ENCODE results near the gene OR8K3. TPM values are rescaled to one million over a fixed set of nuclear protein-coding genes. Genes with fewer than 3 reads are reported as not detected.

OR8K3 gene
- total and polyA plus RNA-seq, 2 of the 4 experiments (the other 2 are of a cell fraction): not detected

DNA sequence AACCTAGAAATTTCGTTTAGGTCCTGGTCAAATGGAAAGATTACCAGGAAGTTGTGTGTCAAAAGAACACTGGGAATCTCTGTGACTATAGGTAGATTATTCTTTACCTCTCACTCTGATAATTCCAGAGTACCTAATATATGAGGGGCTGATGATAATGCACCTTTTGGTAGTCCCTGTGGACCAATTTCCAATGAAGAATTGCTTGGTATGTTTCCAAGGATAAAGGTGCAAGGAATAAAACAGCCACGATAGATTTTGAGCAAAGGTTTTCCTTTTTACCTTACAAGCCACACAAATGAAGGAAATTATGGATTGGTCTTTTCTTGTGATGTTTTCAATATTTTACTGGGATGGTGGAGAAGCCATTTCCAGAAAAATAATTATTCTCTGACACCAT, 22.8 kb upstream of the OR8K3 start, which contains the start of gene OR8H1:
Gene OR8H1, minus strand, starts transcription at position 101 of the 400 bp plus-strand sequence. CDS start 1,192 bp downstream, outside the sequence.
- intact Hi-C loops (cut with micrococcal nuclease): no loop called here
- H3K18ac ChIP-seq (ENCODE audit: low read depth, low read length): no peak within 1 kb of the TSS
- dilution Hi-C loops (cut with HindIII; ENCODE audit: low sequenced_read_pairs, unreplicated experiment): no loop called here
- H3K4me3 ChIP-seq (ENCODE audit: insufficient read depth, low read depth, low read length): no peak within 1 kb of the TSS
- TF ChIP-seq CEBPB (IDR thresholded peaks at IDR 0.05; ENCODE audit: low read depth, low read length) (no peak), MAFK (IDR thresholded peaks at IDR 0.05; ENCODE audit: low read depth, low read length) (no peak), MAZ (IDR thresholded peaks at IDR 0.05; ENCODE audit: borderline replicate concordance, low read depth, low read length) (no peak), RCOR1 (IDR thresholded peaks at IDR 0.05; ENCODE audit: insufficient replicate concordance, low read length) (no peak), CHD1 (IDR thresholded peaks at IDR 0.05; ENCODE audit: low read depth, low read length) (no peak), MXI1 (IDR thresholded peaks at IDR 0.05; ENCODE audit: borderline replicate concordance, low read depth, low read length) (no peak), FOS (IDR thresholded peaks at IDR 0.05; ENCODE audit: low read depth, low read length) (no peak), BHLHE40 (IDR thresholded peaks at IDR 0.05; ENCODE audit: low read depth, low read length) (no peak), RFX5 (IDR thresholded peaks at IDR 0.05; ENCODE audit: low read depth, low read length) (no peak), POLR2A (IDR thresholded peaks at IDR 0.05; ENCODE audit: low read depth, low read length) (no peak), SMC3 (IDR thresholded peaks at IDR 0.05; ENCODE audit: low read depth, low read length) (no peak)
- TF ChIP-seq, protein P1, sequence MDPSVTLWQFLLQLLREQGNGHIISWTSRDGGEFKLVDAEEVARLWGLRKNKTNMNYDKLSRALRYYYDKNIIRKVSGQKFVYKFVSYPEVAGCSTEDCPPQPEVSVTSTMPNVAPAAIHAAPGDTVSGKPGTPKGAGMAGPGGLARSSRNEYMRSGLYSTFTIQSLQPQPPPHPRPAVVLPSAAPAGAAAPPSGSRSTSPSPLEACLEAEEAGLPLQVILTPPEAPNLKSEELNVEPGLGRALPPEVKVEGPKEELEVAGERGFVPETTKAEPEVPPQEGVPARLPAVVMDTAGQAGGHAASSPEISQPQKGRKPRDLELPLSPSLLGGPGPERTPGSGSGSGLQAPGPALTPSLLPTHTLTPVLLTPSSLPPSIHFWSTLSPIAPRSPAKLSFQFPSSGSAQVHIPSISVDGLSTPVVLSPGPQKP (IDR thresholded peaks at IDR 0.05; ENCODE audit: borderline replicate concordance, low read depth, low read length): no peak
- TF ChIP-seq, protein P2, sequence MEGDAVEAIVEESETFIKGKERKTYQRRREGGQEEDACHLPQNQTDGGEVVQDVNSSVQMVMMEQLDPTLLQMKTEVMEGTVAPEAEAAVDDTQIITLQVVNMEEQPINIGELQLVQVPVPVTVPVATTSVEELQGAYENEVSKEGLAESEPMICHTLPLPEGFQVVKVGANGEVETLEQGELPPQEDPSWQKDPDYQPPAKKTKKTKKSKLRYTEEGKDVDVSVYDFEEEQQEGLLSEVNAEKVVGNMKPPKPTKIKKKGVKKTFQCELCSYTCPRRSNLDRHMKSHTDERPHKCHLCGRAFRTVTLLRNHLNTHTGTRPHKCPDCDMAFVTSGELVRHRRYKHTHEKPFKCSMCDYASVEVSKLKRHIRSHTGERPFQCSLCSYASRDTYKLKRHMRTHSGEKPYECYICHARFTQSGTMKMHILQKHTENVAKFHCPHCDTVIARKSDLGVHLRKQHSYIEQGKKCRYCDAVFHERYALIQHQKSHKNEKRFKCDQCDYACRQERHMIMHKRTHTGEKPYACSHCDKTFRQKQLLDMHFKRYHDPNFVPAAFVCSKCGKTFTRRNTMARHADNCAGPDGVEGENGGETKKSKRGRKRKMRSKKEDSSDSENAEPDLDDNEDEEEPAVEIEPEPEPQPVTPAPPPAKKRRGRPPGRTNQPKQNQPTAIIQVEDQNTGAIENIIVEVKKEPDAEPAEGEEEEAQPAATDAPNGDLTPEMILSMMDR (conservative IDR thresholded peaks at IDR 0.05; ENCODE audit: low read depth, low read length): no peak
- H3K4me1 ChIP-seq (ENCODE audit: control insufficient read depth, insufficient read depth, low read length): no peaks in the 10 kb centered on the region
- no peak within 1 kb of the TSS for H3K4ac ChIP-seq (ENCODE audit: low read depth, low read length)
- H3K9me1 ChIP-seq (ENCODE audit: insufficient read depth, low read length): no peaks in the 10 kb centered on the region
- H2AK9ac ChIP-seq (replicated peaks; ENCODE audit: low read depth, low read length, poor library complexity): no peak within 1 kb of the TSS
- H2BK20ac ChIP-seq (ENCODE audit: low read depth, low read length): no peak within 1 kb of the TSS
- H4K91ac ChIP-seq (ENCODE audit: insufficient read depth, low read depth, low read length): no peak within 1 kb of the TSS
- H4K8ac ChIP-seq (ENCODE audit: low read depth in 2 of 2, low read length in 2 of 2): no peak within 1 kb of the TSS
- BruUV-seq (replicated peaks): no TSS peak
- ChIA-PET POLR2A (ENCODE audit: unreplicated experiment) (no interaction called here), CTCF (no interaction called here)
- no CpG with 5 or more reads among the region's 2 CpGs for WGBS, 2 experiments (ENCODE audit: extremely low coverage in 2 of 2, insufficient read length in 1 of 2)
- H3K36me3 ChIP-seq (ENCODE audit: control insufficient read depth, insufficient read depth, low read length): no peaks in the 10 kb centered on the region
- H4K20me1 ChIP-seq (ENCODE audit: insufficient read depth, low read length): no peaks in the 10 kb centered on the region
- no peak within 1 kb of the TSS for H2BK5ac ChIP-seq (ENCODE audit: low read depth, low read length, poor library complexity, severe bottlenecking)
- no peak within 1 kb of the TSS for H3K27ac ChIP-seq (ENCODE audit: insufficient read depth, low read length)
- no peaks in the 10 kb centered on the region for H3K79me1 ChIP-seq (ENCODE audit: low read depth in 1 of 2, low read length in 2 of 2)
- peaks cover 6% of the 10 kb centered on the region for H3K9me3 ChIP-seq (ENCODE audit: control insufficient read depth, insufficient read depth, low read length)
- no peak within 1 kb of the TSS for H4K5ac ChIP-seq (ENCODE audit: low read depth, low read length)
- H3K27me3 ChIP-seq (ENCODE audit: control insufficient read depth, insufficient read depth, low read length): no peaks in the 10 kb centered on the region
- no peak within 1 kb of the TSS for H2AK5ac ChIP-seq (ENCODE audit: low read depth, low read length)
- H2BK120ac ChIP-seq (ENCODE audit: low read depth, low read length): no peak within 1 kb of the TSS
- no peak within 1 kb of the TSS for H3K23ac ChIP-seq (ENCODE audit: low read depth, low read length)
- H3K9ac ChIP-seq (ENCODE audit: low read depth, low read length): no peak within 1 kb of the TSS
- DNase-seq (no peak), ATAC-seq (ENCODE audit: low read depth) (no peak)
- no peak within 1 kb of the TSS for H3K14ac ChIP-seq (replicated peaks; ENCODE audit: low read depth, low read length)
- no peak within 1 kb of the TSS for H3K4me2 ChIP-seq (ENCODE audit: low read depth, low read length)
- H3K56ac ChIP-seq (ENCODE audit: extremely low read depth, insufficient read depth, low read length): no peak within 1 kb of the TSS
- in situ Hi-C loops (cut with MboI; ENCODE audit: low sequenced_read_pairs): no loop called here
- no peak within 1 kb of the TSS for H2BK15ac ChIP-seq (ENCODE audit: low read depth, low read length)
- no peak within 1 kb of the TSS for H2AFZ ChIP-seq (replicated peaks; ENCODE audit: low read length, poor library complexity)
